GM21360 (cell line): ENCODE data around the gene TEX22.

ENCODE experiments used
- ATAC-seq: cut with Tn5 transposase; IDR thresholded peaks from one replicate; pipeline ENCODE4 v1.9.1; 2021; ENCODE audit warnings: mild to moderate bottlenecking, moderate library complexity; ENCODE audit not compliant: unreplicated experiment

TEX22 gene

GRCh38 chr14:105384041-105384557, 14.2 kb upstream of the TEX22 start:
- no peak for ATAC-seq

- ATAC-seq: no peak
Measured at GRCh38 chr14:105384605-105385321, 13.6 kb upstream of the TEX22 start.

GRCh38 chr14:105385322-105385637, 13.1 kb upstream of the TEX22 start:
- no peak for ATAC-seq

GRCh38 chr14:105385698-105386365, 12.5 kb upstream of the TEX22 start:
- no peak for ATAC-seq

- ATAC-seq: no peak
Measured at GRCh38 chr14:105386581-105387529, 11.5 kb upstream of the TEX22 start.

- no peak for ATAC-seq
Measured at GRCh38 chr14:105387530-105387922, 10.8 kb upstream of the TEX22 start.

GRCh38 chr14:105388110-105388951, 10.0 kb upstream of the TEX22 start:
- ATAC-seq: no peak

GRCh38 chr14:105388976-105389375, 9.4 kb upstream of the TEX22 start:
- ATAC-seq: no peak

- ATAC-seq: no peak
Measured at GRCh38 chr14:105389534-105389933, 8.8 kb upstream of the TEX22 start.

GRCh38 chr14:105389976-105390848, 8.1 kb upstream of the TEX22 start:
- ATAC-seq: no peak

GRCh38 chr14:105390849-105391500, 7.4 kb upstream of the TEX22 start:
- no peak for ATAC-seq

- no peak for ATAC-seq
Measured at GRCh38 chr14:105391541-105391940, 6.8 kb upstream of the TEX22 start.

GRCh38 chr14:105392131-105393090, 5.9 kb upstream of the TEX22 start:
- ATAC-seq: no peak

- ATAC-seq: no peak
Measured at GRCh38 chr14:105393151-105393550, 5.2 kb upstream of the TEX22 start.

GRCh38 chr14:105394714-105395537, 3.4 kb upstream of the TEX22 start:
- ATAC-seq: no peak

GRCh38 chr14:105395538-105395854, 2.8 kb upstream of the TEX22 start:
- no peak for ATAC-seq

- no peak for ATAC-seq
Measured at GRCh38 chr14:105397350-105397931, 897 bp upstream of the TEX22 start.
